NCI-H446 (cell line): Measurements from ENCODE around the gene ELAC1.
A peak's percentile ranks its signal among the peaks of the same experiment; 100 is the strongest.

Experiments
- DNase-seq, 2 experiments: peaks; one replicate each; lab custom pipeline; 2025; lab: John Stamatoyannopoulos, UW

The ELAC1 gene

DNA sequence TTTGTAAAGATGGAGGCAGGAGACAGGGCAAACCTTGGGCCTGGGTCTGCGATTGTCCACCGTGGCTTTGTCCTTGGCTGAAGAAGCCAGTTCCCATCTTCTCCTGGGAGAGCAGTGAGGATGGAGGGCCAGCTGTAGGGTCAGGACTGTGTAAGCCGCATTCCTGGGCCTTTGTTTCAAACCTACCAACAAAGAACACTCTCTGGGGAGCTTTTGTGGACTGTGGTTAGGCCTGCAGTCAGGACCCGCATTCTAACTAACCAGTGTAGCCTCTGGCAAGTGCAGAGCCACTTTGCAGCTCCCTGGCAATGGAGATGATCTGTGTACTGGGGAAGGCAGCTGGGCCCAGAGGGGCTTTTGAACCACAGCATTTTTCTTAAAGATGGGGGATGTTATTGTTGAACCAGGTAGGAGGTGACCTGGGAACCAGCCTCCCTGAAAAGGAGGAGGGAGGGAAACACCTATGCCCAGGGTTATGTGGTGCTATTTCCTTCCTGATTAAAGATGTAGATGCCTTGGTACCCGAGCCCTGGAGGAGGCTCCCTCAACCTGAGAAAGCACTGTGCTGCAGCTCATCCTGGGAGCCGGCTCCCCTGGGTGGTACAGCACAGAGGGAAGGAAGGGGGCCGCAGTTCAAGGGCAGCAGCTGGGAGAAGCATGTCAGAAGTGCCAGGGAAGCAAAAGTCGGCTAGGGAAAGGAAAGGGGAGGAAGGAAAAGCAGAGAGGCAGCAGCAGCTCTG lies 49.5 kb downstream of the ELAC1 start:
- no peak for DNase-seq

DNA sequence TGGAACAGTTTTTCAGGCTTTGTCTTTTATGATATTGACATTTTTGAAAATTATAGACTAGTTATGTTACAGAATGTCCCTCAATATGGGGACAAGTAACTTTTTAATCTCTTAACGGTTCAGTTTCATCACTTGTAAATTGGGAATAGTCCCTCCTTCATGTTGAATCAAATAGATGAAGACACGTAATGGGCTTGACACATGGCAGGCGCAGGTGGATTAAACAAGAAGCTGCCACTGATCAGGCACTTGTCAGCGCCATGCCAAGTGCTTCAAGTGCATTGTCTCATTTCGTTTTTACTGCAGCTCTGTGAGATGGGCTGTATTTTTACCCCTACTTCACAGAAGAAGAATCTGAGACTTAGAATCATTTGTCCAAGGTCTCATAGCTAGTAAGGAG lies 52.7 kb downstream of the ELAC1 start:
- DNase-seq, result no peak

DNA sequence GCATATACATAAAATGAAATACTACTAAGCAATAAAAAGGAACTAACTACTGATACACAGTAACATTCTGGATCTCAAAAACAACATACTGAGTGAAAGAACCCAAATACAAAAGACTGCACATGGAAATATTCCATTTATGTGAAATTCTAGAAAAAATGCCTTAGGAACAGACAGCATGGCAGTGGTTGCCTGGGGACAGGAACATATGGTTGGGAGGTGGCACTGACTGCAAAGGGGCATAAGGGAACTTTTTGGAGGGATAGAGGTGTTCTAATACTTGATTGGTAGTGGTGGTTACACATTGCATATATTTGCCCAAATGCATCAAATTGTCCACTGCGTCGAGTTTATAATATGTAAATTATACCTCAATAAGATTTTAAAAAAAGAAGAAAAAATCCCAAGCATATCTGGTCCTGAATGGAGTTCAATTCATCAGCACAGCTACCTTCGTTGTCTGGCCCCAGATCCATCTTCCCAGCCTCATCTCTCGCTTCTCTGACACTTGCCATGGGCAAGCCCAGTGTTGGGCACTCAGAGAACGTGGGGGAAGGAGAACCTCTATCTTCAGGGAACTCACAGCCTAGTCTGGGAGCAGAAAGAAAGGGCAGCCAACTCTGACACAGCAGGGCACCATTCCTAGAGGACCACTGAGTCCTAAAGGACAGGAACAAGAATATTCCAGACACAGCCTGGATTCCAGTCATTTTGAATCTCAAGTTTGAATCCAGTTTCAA lies 53.6 kb downstream of the ELAC1 start:
- DNase-seq, result no peak

DNA sequence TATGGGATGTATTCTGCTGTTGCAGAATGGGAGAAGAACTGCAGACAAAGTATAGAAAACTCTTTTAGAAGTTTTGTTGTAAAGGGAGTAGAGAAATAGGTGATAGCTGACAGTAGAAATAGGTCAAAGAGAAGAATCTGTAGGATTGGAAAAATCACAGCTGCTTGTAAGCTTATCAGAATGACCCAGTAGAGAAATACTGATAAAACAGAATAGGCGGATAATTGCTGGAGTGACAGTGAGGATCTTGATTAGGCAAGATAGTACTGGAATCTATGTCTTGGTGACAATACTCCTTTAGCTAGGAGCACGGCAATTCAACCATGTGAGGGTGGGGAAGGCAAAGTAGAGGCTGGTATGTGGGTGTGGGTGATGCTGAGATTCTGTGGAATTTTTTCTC lies 57.7 kb downstream of the ELAC1 start:
- DNase-seq, result no peak

DNA sequence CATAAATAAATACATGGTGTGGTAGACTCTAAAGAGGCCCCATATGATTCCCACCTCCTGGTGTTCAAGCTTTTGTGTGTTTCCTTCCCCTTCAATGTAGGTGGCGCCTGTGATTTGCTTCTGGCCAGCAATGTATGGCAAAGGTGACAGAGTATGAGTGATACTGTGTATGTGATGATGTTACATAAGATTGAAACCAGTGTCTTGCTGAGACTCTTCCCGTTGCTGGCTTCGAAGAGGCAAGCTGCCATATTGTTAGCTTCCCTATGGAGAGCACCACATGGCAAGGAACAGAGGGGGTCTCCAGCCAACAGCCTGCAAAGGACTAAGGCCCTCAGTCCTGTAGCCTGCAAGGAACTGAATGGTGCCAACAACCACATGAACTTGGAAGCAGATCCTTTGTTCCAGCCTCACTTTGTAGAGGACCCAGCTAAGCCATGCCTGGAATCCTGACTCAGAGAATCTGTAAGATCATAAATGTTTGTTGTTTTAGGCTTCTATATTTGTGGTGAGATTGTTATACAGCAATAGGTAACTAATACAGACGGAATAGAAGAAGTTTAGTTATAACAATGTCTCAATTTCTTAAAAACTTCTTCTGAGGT lies 60.5 kb downstream of the ELAC1 start:
- peak in 1 of 2 experiments; percentile 79 for DNase-seq

DNA sequence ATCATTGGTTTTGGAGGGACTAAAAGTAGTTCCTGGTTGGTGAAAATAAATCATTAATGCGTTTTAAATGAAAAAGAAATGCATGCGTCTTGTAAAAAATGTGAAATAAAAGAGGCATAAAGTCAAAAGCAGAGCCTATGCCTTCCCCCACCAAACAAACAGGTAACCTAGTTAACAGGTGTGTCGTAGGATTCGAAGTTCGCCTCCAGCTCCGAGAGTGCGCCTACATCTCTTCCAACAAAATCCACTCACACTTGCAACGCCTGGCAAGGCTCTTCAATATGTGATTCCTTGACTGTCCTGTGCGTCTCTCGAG lies 61.5 kb downstream of the ELAC1 start:
- DNase-seq, result no peak

DNA sequence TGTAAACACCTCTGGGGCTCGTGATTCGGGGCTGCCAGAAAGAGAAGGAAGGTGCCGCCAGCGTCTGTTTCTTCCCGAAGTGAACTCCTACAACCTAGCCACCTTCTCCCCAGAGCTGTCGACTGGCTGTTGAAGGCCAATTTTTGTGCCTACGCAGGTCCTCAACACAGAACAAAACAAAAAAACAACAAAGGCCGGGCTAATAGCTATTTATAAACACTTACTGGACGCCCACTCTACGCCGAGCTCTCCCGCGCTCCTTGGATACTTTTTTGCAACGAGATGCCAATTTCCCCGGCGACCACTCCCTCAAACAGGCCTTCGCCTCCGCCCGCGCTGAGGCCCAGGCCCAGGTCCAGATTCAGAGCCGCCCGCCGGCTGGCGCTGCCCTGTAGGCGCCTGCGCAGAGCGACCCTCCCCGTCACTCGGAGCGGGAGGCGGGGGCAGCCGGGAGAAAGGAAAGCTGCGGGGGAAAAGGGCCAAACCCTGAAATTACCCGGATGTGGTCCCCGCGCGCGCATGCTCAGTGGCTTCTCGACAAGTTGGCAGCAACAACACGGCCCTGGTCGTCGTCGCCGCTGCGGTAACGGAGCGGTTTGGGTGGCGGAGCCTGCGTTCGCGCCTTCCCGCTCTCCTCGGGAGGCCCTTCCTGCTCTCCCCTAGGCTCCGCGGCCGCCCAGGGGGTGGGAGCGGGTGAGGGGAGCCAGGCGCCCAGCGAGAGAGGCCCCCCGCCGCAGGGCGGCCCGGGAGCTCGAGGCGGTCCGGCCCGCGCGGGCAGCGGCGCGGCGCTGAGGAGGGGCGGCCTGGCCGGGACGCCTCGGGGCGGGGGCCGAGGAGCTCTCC lies 62.1 kb downstream of the ELAC1 start, which contains the start of gene SMAD4:
Gene SMAD4 (plus strand): TSS at position 520 of the 843 bp plus-strand sequence. CDS start 16,834 bp downstream, outside the sequence.
- peak; percentile 88 to 97 for DNase-seq

DNA sequence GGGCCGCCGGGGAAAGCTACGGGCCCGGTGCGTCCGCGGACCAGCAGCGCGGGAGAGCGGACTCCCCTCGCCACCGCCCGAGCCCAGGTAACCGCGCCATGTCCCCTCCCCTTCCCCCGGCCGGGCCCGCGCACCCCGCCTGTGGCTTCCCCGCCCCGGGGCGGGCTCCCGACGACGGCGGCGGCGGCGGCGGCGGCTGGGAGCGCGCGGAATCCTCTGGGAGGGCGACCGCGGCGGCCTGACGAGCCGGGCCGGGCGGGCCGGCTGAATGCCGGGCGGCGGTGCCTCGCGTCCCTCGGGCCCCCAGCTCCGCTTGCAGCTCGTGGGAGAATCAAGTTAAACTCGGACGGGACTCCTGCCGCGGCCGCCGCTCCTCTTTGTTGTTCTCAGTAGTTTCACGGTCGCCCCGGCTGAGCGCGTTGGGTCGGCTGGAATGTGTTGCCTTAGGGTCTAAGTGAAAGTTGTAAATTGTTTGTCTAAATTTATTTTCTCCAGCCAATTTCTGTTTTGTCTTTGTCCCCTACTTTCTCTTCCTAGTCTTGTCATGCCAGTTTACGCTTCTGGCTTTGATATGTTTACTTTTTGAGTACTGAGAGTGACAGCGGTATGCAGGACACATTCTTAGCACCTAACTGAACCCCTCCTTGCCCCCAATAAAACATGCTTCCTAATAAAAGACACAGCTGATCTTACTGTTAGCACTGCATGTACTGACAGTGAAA lies 62.9 kb downstream of the ELAC1 start:
- DNase-seq, result peak; percentile 14 to 52

DNA sequence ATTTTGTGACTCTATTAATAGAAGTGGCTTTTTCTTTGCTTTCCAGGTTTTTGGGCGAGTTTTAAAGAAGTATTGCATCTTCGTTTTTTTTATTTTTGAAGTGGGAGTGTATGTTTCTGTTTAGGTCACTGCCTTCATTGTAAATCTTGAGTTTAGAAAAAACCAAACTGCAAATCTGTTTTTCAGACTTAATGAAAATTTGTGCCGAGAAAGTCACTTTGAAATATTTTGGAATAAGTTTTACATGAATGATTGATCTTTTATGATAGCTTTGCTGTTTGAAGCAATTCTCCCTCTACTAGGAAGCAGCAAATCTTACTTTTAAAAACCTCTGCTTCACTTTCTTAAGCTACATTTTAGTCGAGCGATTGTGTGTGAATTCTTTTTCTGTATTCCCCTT lies 64.4 kb downstream of the ELAC1 start:
- no peak for DNase-seq

DNA sequence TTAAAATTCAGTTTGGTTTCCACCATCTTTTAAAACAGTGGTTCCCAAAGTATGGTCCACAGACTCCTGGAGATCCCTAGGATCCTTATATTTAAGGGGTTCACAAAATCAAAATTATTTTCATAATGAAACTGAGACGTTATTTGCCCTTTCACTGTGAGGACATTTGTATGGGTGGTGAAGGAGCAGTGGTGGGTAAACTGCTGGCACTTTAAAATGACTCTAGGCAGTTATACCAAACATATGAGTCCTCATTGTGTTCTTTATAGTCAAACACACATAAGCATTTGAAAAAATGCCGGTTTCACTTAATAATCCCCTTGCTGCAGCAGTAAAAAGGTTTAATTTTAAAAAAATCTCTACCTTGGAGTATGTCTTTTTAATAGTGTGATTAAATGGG lies 69.4 kb downstream of the ELAC1 start:
- no peak for DNase-seq
